Effector memory CD4-positive, alpha-beta T cell (primary cell): ENCODE measurements around the gene FOLH1.
"Not testable (repeated sequence)": the region's sequence is repeated elsewhere in the genome, so short reads cannot be mapped to it uniquely, and the experiment has no call there.

Experiments used
- DNase-seq, 3 donors: peaks; one replicate each; pipeline ENCODE4 v3.0.0-alpha.2; 2020
- H3K27ac ChIP-seq: 2 replicates; pipeline ENCODE4 v1.7.0; 2013; ENCODE audit warnings: mild to moderate bottlenecking, low read length, moderate library complexity; ENCODE audit not compliant: insufficient read depth, poor library complexity, severe bottlenecking
- H3K27me3 ChIP-seq: replicated peaks from 2 replicates; pipeline ENCODE4 v1.7.0; 2013; ENCODE audit warnings: mild to moderate bottlenecking, low read length; ENCODE audit not compliant: insufficient read depth, control insufficient read depth, poor library complexity, severe bottlenecking
- H3K36me3 ChIP-seq: 2 replicates; pipeline ENCODE4 v1.7.0; 2013; ENCODE audit warnings: mild to moderate bottlenecking, low read length, moderate library complexity; ENCODE audit not compliant: control insufficient read depth, insufficient read depth
- H3K4me1 ChIP-seq: 2 replicates; pipeline ENCODE4 v1.7.0; 2013; ENCODE audit warnings: low read length, mild to moderate bottlenecking; ENCODE audit not compliant: control insufficient read depth, insufficient read depth, poor library complexity, severe bottlenecking
- H3K4me3 ChIP-seq: 2 replicates; pipeline ENCODE4 v1.7.0; 2013; ENCODE audit warnings: low read length, low read depth, mild to moderate bottlenecking; ENCODE audit not compliant: insufficient read depth, poor library complexity, severe bottlenecking
- H3K9me3 ChIP-seq: 2 replicates; pipeline ENCODE4 v1.7.0; 2013; ENCODE audit warnings: mild to moderate bottlenecking, low read length, moderate library complexity; ENCODE audit not compliant: control insufficient read depth

Gene FOLH1

GRCh38 chr11:49229136-49229535, 20.7 kb upstream of the FOLH1 start:
- H3K4me1 ChIP-seq, H3K36me3 ChIP-seq, DNase-seq, H3K9me3 ChIP-seq, H3K27me3 ChIP-seq, H3K27ac ChIP-seq, H3K4me3 ChIP-seq: not testable (repeated sequence)

GRCh38 chr11:49225255-49225785, 16.9 kb upstream of the FOLH1 start:
- not testable (repeated sequence) for H3K9me3 ChIP-seq, H3K36me3 ChIP-seq, DNase-seq, H3K4me3 ChIP-seq, H3K27ac ChIP-seq, H3K4me1 ChIP-seq, H3K27me3 ChIP-seq

GRCh38 chr11:49221112-49221511, 12.7 kb upstream of the FOLH1 start:
- Histone ChIP-seq H3K27ac (no peak overlapping the region), H3K4me3 (no peak overlapping the region), H3K36me3 (no peaks in the 10 kb centered on the region), H3K27me3 (no peaks in the 10 kb centered on the region), H3K9me3 (no peaks in the 10 kb centered on the region), H3K4me1 (no peaks in the 10 kb centered on the region)
- no peak for DNase-seq

- no peak for DNase-seq
- no peak overlapping the region for H3K27ac ChIP-seq
- no peaks in the 10 kb centered on the region for H3K36me3 ChIP-seq
- no peaks in the 10 kb centered on the region for H3K4me1 ChIP-seq
- no peaks in the 10 kb centered on the region for H3K9me3 ChIP-seq
- H3K4me3 ChIP-seq = no peak overlapping the region
- no peaks in the 10 kb centered on the region for H3K27me3 ChIP-seq
Measured at GRCh38 chr11:49213026-49213560, 4.7 kb upstream of the FOLH1 start.

- H3K9me3 ChIP-seq, H3K4me1 ChIP-seq, H3K4me3 ChIP-seq, H3K27ac ChIP-seq, H3K27me3 ChIP-seq, DNase-seq, H3K36me3 ChIP-seq: not testable (repeated sequence)
Measured at GRCh38 chr11:49206999-49207398, 1.4 kb downstream of the FOLH1 start.

DNA sequence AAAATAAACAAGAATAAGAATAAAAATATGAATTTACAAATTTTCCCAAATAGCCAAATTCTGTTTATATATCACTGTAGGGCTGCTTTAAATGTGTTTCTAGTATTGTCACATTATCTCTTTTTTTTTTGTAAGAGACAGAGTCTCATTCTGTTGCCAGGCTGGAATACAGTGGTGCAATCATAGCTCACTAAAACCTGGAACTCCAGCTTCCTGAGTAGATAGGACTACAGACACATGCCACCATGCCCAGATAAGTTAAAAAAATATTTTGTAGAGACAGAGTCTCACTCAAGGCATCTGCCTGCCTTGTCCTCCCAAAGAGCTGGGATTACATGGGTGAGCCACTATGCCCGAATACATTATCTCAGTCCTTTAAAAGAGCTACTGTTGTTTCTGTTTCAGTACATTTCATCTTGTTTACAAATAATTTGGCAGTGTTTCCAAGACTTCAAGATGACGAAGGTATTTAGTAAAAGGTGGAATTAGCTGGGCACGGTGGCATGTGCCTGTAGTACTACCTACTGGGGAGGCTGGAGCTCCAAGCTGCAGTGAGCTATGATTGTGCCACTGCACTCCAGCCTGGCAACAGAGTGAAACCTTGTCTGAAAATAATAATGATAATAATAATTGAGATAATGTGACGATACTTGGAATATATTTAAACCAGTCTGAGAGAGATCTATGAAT, 6.0 kb downstream of the FOLH1 start:
- Histone ChIP-seq H3K4me3 (no peak overlapping the region), H3K9me3 (no peaks in the 10 kb centered on the region), H3K4me1 (no peaks in the 10 kb centered on the region), H3K36me3 (no peaks in the 10 kb centered on the region), H3K27ac (no peak overlapping the region), H3K27me3 (no peaks in the 10 kb centered on the region)
- DNase-seq = no peak

GRCh38 chr11:49196775-49197174, 11.6 kb downstream of the FOLH1 start:
- DNase-seq, H3K36me3 ChIP-seq, H3K4me1 ChIP-seq, H3K9me3 ChIP-seq, H3K27me3 ChIP-seq, H3K27ac ChIP-seq, H3K4me3 ChIP-seq: not testable (repeated sequence)

DNA sequence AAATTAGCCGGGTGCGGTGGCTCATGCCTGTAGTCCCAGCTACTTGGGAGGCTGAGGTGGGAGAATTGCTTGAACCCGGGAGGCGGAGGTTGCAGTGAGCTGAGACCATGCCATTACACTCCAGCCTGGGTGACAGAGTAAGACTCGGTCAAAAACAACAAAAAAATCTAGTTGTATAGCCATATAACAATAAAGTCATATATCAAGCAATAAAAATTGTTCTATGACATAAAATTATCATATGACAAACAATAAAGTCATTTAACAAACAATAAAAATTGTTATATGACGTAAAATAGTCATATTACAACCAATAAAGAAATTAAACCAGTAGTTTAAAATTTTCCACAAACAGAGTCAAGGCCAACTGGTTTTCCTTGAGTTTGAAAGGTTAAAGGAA, 12.4 kb downstream of the FOLH1 start:
- H3K4me1 ChIP-seq, DNase-seq: not testable (repeated sequence)

GRCh38 chr11:49190287-49190686, 18.1 kb downstream of the FOLH1 start:
- H3K27ac ChIP-seq, H3K36me3 ChIP-seq, H3K4me3 ChIP-seq, DNase-seq, H3K27me3 ChIP-seq, H3K9me3 ChIP-seq, H3K4me1 ChIP-seq: not testable (repeated sequence)

More for the DNA sequence above, 12.4 kb downstream of the FOLH1 start:
- not testable (repeated sequence) for H3K4me3 ChIP-seq, H3K27me3 ChIP-seq, H3K27ac ChIP-seq, H3K36me3 ChIP-seq, H3K9me3 ChIP-seq

GRCh38 chr11:49186225-49186624, 22.2 kb downstream of the FOLH1 start:
- H3K27ac ChIP-seq, H3K4me3 ChIP-seq, H3K36me3 ChIP-seq, H3K27me3 ChIP-seq, H3K9me3 ChIP-seq, DNase-seq, H3K4me1 ChIP-seq: not testable (repeated sequence)
